Epithelial cell of esophagus (primary cell): ENCODE results near the gene ALKBH2.
A peak's percentile ranks its signal among the peaks of the same experiment; 100 is the strongest.

ENCODE experiments used
- DNase-seq: peaks from one replicate; pipeline ENCODE4 v3.0.0; 2010; ENCODE audit warnings: low read depth
- H3K4me3 ChIP-seq: 2 replicates; pipeline ENCODE4 v1.5.1; 2011; ENCODE audit warnings: mild to moderate bottlenecking, low read length, control low read depth
- TF ChIP-seq, protein P1 (sequence below): IDR thresholded peaks from 2 replicates; pipeline ENCODE4 v1.5.1; 2011; ENCODE audit warnings: low read depth, mild to moderate bottlenecking, low read length, control low read depth, inconsistent platforms; ENCODE audit not compliant: insufficient read depth; ENCODE audit errors: missing control alignments

ALKBH2 gene

DNA sequence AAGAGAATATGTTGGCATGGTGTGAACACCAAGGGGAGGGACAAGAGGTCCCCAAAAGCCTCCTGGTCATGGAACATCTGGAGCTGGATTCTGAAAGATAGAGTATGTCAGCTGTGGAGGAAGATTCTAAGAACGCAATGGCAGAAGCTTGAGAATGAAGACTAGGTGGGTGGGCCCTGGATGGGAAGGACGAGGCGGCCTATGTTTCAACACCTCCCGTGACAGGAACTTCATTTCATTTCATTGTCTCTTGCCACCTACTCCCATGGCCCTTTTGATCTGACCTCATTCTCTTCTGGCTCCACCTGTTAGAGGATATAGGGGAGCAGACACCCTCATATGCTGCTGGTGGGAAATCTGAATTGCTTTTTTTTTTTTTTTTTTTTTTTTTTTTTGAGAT lies 7.5 kb upstream of the ALKBH2 start:
- DNase-seq: no peak
- TF ChIP-seq, protein P1, sequence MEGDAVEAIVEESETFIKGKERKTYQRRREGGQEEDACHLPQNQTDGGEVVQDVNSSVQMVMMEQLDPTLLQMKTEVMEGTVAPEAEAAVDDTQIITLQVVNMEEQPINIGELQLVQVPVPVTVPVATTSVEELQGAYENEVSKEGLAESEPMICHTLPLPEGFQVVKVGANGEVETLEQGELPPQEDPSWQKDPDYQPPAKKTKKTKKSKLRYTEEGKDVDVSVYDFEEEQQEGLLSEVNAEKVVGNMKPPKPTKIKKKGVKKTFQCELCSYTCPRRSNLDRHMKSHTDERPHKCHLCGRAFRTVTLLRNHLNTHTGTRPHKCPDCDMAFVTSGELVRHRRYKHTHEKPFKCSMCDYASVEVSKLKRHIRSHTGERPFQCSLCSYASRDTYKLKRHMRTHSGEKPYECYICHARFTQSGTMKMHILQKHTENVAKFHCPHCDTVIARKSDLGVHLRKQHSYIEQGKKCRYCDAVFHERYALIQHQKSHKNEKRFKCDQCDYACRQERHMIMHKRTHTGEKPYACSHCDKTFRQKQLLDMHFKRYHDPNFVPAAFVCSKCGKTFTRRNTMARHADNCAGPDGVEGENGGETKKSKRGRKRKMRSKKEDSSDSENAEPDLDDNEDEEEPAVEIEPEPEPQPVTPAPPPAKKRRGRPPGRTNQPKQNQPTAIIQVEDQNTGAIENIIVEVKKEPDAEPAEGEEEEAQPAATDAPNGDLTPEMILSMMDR: no peak
- H3K4me3 ChIP-seq: no peak overlapping the region

DNA sequence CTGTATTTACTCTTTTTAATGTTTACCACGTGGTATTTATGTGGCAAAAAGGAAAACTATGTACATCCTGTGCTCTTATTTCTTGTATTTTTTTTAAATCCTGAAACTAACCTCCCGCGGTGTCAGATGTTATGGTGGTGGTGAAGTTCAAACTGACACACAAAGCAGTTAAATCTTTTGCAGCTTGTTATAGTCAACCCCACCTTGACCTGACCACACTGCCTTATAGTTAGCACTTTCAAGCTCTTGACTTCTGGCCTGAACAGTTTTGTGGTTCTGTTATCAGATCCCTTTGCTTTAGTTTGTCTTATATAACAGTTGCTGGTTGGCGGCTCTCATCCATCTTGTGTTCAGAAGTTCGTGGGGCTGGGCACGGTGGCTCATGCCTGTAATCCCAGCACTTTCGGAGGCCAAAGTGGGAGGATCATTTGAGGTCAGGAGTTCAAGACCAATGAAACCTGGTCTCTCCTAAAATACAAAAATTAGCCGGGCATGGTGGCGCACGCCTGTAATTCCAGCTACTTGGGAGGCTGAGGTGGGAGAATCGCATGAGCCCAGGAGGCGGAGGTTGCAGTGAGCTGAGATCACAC lies 6.3 kb upstream of the ALKBH2 start:
- TF ChIP-seq, protein P1: no peak
- no peak for DNase-seq
- no peak overlapping the region for H3K4me3 ChIP-seq

DNA sequence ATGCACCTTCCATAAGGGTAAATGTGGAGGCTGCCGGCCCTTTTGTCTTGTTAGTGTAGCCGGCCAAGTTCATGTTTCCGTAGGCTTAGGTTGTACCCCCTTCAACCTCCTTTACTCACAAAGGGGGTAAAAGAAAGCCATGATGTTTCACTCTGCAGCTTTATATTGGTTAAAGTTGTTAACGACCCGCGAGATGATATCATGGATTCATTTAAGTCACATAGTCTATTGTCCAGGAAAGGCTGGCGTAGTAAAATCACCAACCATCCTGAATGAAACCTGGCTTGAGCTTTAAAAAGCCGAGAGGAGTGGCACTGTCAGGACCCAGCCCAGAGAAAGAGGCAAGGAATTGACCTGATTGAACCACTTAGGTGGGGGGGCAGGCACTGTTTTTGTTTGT lies 5.4 kb upstream of the ALKBH2 start:
- peak; percentile 16 for DNase-seq
- TF ChIP-seq, protein P1: no peak
- peak overlapping the region; percentile 76 for H3K4me3 ChIP-seq

DNA sequence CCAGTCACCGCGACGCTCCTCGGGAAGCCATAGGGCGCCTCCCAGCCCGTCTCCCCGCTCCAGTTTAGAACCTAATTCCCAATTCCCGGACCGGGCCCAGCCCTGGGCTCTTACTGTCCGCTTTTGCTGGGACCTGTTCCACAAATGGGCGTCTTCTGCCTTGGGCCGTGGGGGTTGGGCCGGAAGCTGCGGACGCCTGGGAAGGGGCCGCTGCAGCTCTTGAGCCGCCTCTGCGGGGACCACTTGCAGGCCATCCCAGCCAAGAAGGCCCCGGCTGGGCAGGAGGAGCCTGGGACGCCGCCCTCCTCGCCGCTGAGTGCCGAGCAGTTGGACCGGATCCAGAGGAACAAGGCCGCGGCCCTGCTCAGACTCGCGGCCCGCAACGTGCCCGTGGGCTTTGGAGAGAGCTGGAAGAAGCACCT lies 4.9 kb upstream of the ALKBH2 start:
- TF ChIP-seq, protein P1: no peak
- H3K4me3 ChIP-seq: peak overlapping the region; percentile 76
- peak; percentile 66 for DNase-seq

DNA sequence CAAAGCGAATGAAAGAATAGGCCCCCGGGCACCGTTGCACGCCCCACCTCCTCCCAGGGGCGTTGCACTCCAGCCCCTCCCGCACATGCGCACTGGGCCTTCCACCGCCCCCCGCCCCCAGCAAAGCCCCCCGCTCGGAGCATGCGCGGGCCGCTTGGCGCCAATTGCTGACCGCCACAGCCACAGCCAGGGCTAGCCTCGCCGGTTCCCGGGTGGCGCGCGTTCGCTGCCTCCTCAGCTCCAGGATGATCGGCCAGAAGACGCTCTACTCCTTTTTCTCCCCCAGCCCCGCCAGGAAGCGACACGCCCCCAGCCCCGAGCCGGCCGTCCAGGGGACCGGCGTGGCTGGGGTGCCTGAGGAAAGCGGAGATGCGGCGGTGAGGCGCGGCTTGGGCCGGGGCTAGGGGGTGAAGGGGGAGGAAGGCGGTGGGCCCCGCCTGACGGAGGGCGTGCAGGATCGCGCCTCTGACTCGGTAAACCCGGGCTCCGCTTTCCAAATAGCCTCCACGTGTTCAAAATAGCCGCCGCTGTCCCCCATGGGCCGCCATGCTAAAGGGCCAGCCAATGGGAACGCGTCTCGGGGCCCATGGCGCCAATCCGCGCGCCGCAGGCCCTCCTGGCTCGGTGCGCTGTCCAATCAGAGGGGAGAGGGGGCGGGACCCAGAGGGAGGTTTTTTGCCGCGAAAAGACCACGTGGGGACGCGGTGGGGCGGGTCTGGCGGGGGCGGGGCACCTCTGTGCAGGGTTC lies 4.3 kb upstream of the ALKBH2 start, which contains the start of gene UNG:
Gene UNG, plus strand, starts transcription at position 163 of the 748 bp plus-strand sequence. Its CDS starts 83 bp downstream, at position 246.
- peak; percentile 97 for DNase-seq
- TF ChIP-seq, protein P1: no peak
- peak within 1 kb of the TSS; percentile 76 for H3K4me3 ChIP-seq

DNA sequence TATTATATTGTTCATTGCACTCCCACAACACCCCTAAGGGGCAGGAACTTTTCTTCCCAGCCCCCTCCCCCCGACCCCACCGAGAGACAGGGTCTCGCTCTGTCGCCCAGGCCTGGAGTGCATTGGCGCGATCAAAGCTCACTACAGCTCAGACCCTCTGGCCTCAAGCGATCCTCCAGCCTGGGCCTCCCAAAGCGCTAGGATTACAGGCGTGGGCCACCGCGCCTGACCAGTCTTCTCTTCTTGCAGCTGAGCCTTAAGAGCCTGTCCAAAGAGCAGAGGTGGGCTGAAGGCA lies 3.8 kb upstream of the ALKBH2 start:
- DNase-seq: no peak
- TF ChIP-seq, protein P1: no peak
- peak overlapping the region; percentile 50 for H3K4me3 ChIP-seq
